MM.1S (cell line): Measurements from ENCODE around the gene SAMD4A.

Experiments used
- DNase-seq: peaks from one replicate; pipeline ENCODE4 v3.0.0-alpha.2; 2015
- H2AFZ ChIP-seq: fragments of 300-600 bp; sonication (generic); 2 replicates; pipeline ENCODE4 v1.6.0; 2016; ENCODE audit warnings: antibody characterized with exemption, low read length
- H3F3A ChIP-seq: fragments of 300-600 bp; sonication (generic); 2 replicates; pipeline ENCODE4 v1.6.1; 2016; ENCODE audit warnings: mild to moderate bottlenecking, antibody characterized with exemption, low read length, moderate library complexity, mixed read lengths; ENCODE audit not compliant: insufficient read depth
- H3K27ac ChIP-seq: fragments of 300-600 bp; sonication (generic); 2 replicates; pipeline ENCODE4 v1.5.1; 2016; ENCODE audit warnings: mild to moderate bottlenecking, low read length
- H3K27me3 ChIP-seq: fragments of 300-600 bp; sonication (generic); replicated peaks from 2 replicates; pipeline ENCODE4 v1.6.0; 2016; ENCODE audit warnings: low read length; ENCODE audit not compliant: insufficient read depth
- H3K36me3 ChIP-seq: fragments of 300-600 bp; sonication (generic); replicated peaks from 2 replicates; pipeline ENCODE4 v1.6.1; 2016; ENCODE audit warnings: mild to moderate bottlenecking, low read length, mixed read lengths; ENCODE audit not compliant: insufficient read depth
- H3K4me1 ChIP-seq: fragments of 300-600 bp; sonication (generic); 2 replicates; pipeline ENCODE4 v1.6.1; 2016; ENCODE audit warnings: low read length, mixed read lengths
- H3K4me2 ChIP-seq: fragments of 300-600 bp; sonication (generic); 2 replicates; pipeline ENCODE4 v1.6.0; 2016; ENCODE audit warnings: low read depth, low read length
- H3K4me3 ChIP-seq: fragments of 300-600 bp; sonication (generic); 2 replicates; pipeline ENCODE4 v1.5.1; 2016; ENCODE audit warnings: low read length, mixed read lengths
- H3K79me2 ChIP-seq: fragments of 300-600 bp; sonication (generic); 2 replicates; pipeline ENCODE4 v1.6.1; 2016; ENCODE audit warnings: mixed run types, low read length, mixed read lengths
- H3K9ac ChIP-seq: fragments of 300-600 bp; sonication (generic); 2 replicates; pipeline ENCODE4 v1.6.1; 2016; ENCODE audit warnings: low read length, mixed read lengths
- H3K9me2 ChIP-seq: fragments of 300-600 bp; sonication (generic); replicated peaks from 2 replicates; pipeline ENCODE4 v1.6.1; 2016; ENCODE audit warnings: mild to moderate bottlenecking, low read length, mixed read lengths; ENCODE audit not compliant: insufficient read depth
- H3K9me3 ChIP-seq: fragments of 300-600 bp; sonication (generic); replicated peaks from 2 replicates; pipeline ENCODE4 v1.6.1; 2016; ENCODE audit warnings: mild to moderate bottlenecking, low read length, mixed read lengths; ENCODE audit not compliant: insufficient read depth
- H4K20me1 ChIP-seq: fragments of 300-600 bp; sonication (generic); 2 replicates; pipeline ENCODE4 v1.6.1; 2016; ENCODE audit warnings: mild to moderate bottlenecking, low read length, moderate library complexity, mixed read lengths; ENCODE audit not compliant: insufficient read depth
- EZH2 ChIP-seq: fragments of 300-600 bp; sonication (generic); optimal IDR thresholded peaks from 2 replicates; pipeline ENCODE3; 2017; ENCODE audit warnings: low read depth, mild to moderate bottlenecking, antibody characterized with exemption, low read length, mixed read lengths
- EZH2phosphoT487 ChIP-seq: fragments of 300-600 bp; sonication (generic); IDR thresholded peaks from 2 replicates; pipeline ENCODE4 v1.6.1; 2018; ENCODE audit warnings: antibody characterized with exemption, low read length
- TF ChIP-seq, protein P1 (sequence below): fragments of 300-600 bp; sonication (generic); IDR thresholded peaks from 2 replicates; pipeline ENCODE4 v1.5.1; 2016; ENCODE audit warnings: antibody characterized with exemption, low read length, mixed read lengths

Gene SAMD4A

DNA sequence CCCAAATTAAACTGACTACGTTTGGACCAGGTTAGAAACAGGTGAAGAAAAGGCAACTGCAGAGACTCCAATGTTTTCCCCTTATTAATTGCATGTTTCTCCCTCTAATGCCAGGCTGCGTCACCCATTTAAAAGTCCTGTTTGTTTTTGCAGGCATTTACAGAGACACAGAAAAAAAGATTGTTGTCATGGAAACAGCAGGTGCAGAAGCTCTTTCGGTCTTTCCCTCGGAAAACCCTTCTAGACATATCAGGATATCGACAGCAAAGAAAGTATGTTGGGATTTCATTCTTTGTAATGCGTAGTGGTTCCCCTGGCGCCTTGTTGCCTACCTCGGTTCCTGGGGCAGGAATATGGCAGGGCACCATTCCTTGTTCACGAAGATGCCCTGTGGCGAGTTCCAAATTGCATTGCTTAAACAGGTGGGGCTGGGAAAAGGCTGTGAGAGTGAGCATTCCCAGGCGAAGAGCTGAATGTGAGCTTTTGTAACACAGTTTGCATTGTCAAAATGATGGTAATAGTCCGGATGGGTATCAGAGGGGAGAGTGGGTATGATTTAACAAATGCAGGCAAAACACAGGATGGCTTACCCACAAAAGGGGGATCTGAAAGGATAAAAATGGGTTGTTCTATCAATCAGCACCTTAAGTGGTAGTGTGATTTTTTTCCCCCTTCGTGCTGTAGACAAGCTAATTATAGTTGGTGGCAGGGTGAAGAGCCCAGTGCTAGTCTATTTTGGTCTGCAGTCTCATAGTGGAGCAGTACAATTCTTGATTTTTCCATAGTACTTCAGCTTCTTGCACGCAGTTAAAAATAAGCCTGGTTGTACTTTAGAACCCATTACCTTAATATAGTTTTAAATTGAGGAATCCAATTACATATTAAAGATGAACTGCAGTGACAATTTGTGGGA is 203.3 kb downstream of the SAMD4A start:
- H3K4me2 ChIP-seq, result no peak overlapping the region
- TF ChIP-seq, protein P1, sequence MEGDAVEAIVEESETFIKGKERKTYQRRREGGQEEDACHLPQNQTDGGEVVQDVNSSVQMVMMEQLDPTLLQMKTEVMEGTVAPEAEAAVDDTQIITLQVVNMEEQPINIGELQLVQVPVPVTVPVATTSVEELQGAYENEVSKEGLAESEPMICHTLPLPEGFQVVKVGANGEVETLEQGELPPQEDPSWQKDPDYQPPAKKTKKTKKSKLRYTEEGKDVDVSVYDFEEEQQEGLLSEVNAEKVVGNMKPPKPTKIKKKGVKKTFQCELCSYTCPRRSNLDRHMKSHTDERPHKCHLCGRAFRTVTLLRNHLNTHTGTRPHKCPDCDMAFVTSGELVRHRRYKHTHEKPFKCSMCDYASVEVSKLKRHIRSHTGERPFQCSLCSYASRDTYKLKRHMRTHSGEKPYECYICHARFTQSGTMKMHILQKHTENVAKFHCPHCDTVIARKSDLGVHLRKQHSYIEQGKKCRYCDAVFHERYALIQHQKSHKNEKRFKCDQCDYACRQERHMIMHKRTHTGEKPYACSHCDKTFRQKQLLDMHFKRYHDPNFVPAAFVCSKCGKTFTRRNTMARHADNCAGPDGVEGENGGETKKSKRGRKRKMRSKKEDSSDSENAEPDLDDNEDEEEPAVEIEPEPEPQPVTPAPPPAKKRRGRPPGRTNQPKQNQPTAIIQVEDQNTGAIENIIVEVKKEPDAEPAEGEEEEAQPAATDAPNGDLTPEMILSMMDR, result no peak
- TF ChIP-seq EZH2phosphoT487 (no peak), EZH2 (no peak)
- no peaks in the 10 kb centered on the region for H3K36me3 ChIP-seq
- H2AFZ ChIP-seq, result no peak overlapping the region
- H4K20me1 ChIP-seq, result no peaks in the 10 kb centered on the region
- no peaks in the 10 kb centered on the region for H3K27me3 ChIP-seq
- no peaks in the 10 kb centered on the region for H3K9me3 ChIP-seq
- no peak overlapping the region for H3K27ac ChIP-seq
- H3F3A ChIP-seq, result peaks cover 11% of the 10 kb centered on the region
- no peak for DNase-seq
- no peaks in the 10 kb centered on the region for H3K9me2 ChIP-seq
- H3K9ac ChIP-seq, result no peak overlapping the region
- peaks cover 11% of the 10 kb centered on the region for H3K4me1 ChIP-seq
- no peaks in the 10 kb centered on the region for H3K79me2 ChIP-seq
- no peak overlapping the region for H3K4me3 ChIP-seq

DNA sequence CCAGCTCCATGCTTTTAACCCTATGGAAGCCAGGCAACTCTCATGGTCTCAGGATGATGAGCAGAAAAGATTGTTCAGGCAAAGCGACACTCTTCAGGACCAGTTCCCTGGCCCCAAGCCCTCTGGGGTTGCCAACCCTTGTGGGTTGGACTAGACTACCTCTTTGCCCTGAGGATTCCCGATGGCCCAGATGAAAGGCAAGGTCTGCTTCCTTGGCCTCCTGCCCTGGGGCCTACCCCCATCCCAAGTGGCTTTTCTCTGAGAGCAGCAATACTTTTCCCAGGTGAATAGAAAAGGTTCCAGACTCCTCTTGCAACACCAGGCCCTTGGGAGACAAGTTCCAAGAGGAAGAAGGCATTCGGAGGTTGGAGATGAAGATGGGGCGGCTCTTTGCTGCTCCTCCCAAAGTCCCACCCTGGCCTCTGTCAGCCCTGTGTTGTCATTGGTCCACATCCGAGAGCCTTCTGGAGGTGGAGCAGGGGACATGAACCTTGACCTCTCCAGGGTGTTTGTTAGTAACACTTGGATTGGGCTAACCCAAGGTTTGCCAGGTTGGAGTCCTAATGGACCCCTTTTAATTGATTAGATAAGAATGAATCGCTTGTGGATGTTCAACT is 204.6 kb downstream of the SAMD4A start:
- H3K27me3 ChIP-seq, result no peaks in the 10 kb centered on the region
- H3K27ac ChIP-seq, result no peak overlapping the region
- H3K9ac ChIP-seq, result no peak overlapping the region
- no peaks in the 10 kb centered on the region for H3K9me3 ChIP-seq
- H3K79me2 ChIP-seq, result no peaks in the 10 kb centered on the region
- no peak overlapping the region for H2AFZ ChIP-seq
- TF ChIP-seq, protein P1, result no peak
- no peak for TF ChIP-seq EZH2
- H3K36me3 ChIP-seq, result no peaks in the 10 kb centered on the region
- no peak for DNase-seq
- peaks cover 11% of the 10 kb centered on the region for H3F3A ChIP-seq
- no peaks in the 10 kb centered on the region for H4K20me1 ChIP-seq
- H3K4me1 ChIP-seq, result peaks cover 11% of the 10 kb centered on the region
- H3K4me3 ChIP-seq, result no peak overlapping the region
- no peak overlapping the region for H3K4me2 ChIP-seq
- no peaks in the 10 kb centered on the region for H3K9me2 ChIP-seq

DNA sequence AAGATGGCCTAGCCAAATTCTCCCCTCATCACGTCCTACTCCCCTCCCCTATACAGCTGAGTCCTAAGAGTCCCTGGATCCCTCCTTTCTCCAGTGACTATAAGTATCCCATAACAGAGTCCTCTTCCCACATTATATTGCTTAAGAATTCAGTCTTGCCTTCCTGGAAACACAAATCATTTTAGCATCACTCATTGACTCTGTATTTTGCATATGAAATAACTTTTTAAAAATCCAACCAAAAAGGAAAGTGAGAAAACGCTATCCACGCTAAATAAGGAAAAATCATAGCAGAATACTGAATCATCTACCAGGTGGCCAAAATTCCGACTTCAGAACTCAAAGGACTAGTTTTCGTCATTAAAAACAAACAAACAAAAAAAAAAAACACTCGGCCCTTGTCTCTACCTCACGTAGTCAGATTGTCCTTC is 205.5 kb downstream of the SAMD4A start:
- peaks cover 11% of the 10 kb centered on the region for H3F3A ChIP-seq
- peaks cover 11% of the 10 kb centered on the region for H3K4me1 ChIP-seq
- peak overlapping the region; percentile 76; the same call in 1 of the 2 replicates for H3K4me2 ChIP-seq
- no peaks in the 10 kb centered on the region for H3K9me3 ChIP-seq
- H3K36me3 ChIP-seq, result no peaks in the 10 kb centered on the region
- H3K4me3 ChIP-seq, result 0 out of 2 replicates have a peak overlapping the region, but pooled peaks have one; percentile 36
- DNase-seq, result no peak
- H4K20me1 ChIP-seq, result no peaks in the 10 kb centered on the region
- no peak overlapping the region for H3K27ac ChIP-seq
- H3K79me2 ChIP-seq, result no peaks in the 10 kb centered on the region
- TF ChIP-seq, protein P1, result no peak
- no peak for TF ChIP-seq EZH2phosphoT487
- no peaks in the 10 kb centered on the region for H3K27me3 ChIP-seq
- no peaks in the 10 kb centered on the region for H3K9me2 ChIP-seq
- no peak overlapping the region for H2AFZ ChIP-seq
- H3K9ac ChIP-seq, result no peak overlapping the region; the same call in 1 of the 2 replicates
